B cell (primary cell): ENCODE data around the gene OR56B4. TPM values are rescaled to one million over a fixed set of nuclear protein-coding genes. Genes with fewer than 3 reads are reported as not detected.

Source experiments
- ATAC-seq: fragments of 200-7000 bp; cut with Tn5 transposase; one replicate; pipeline ENCODE4 v1.10.0; 2021; ENCODE audit warnings: low read depth, mild to moderate bottlenecking, moderate number of reproducible peaks, moderate library complexity
- CTCF ChIA-PET: fragments of 350-600 bp; sonication (Branson Sonifier 250); formaldehyde crosslinking; loops from one replicate; lab custom pipeline; 2021; ENCODE audit warnings: antibody characterized with exemption, inconsistent platforms; lab: Charles Lee
- POLR2A ChIA-PET: fragments of 350-600 bp; sonication (Branson Sonifier 250); formaldehyde crosslinking; loops from one replicate; lab custom pipeline; 2021; ENCODE audit warnings: antibody characterized with exemption; lab: Charles Lee
- DNase-seq: peaks from one replicate; pipeline ENCODE4 v3.0.0; 2013
- H2AFZ ChIP-seq: 2 replicates; pipeline ENCODE4 v1.6.1; 2012; ENCODE audit warnings: mild to moderate bottlenecking, low read depth, low read length; ENCODE audit not compliant: insufficient read depth, poor library complexity, severe bottlenecking
- H3K27ac ChIP-seq, 2 donors: 1 replicate in 1 of 2; 2 replicates in 1 of 2; pipeline ENCODE4 v1.5.1; 2012 to 2013; ENCODE audit warnings: low read length in 2 of 2, mild to moderate bottlenecking in 2 of 2, moderate library complexity in 1 of 2
- H3K27me3 ChIP-seq, 4 experiments: fragments of 200-600 bp in 1 of 4; sonication (generic) in 1 of 4; replicated peaks in 1 of 4; 1 replicate in 2 of 4; 2 replicates in 2 of 4; pipeline versions ENCODE4 v1.6.1 to v1.7.0; 2013 to 2016; ENCODE audit warnings: low read length in 3 of 4, mild to moderate bottlenecking in 2 of 4, mixed read lengths in 1 of 4, moderate library complexity in 1 of 4; ENCODE audit not compliant: insufficient read depth in 4 of 4, control insufficient read depth in 3 of 4; ENCODE audit errors: control extremely low read depth in 1 of 4
- H3K36me3 ChIP-seq, 2 experiments: replicated peaks in 1 of 2; 1 replicate in 1 of 2; 2 replicates in 1 of 2; pipeline versions ENCODE4 v1.6.1 to v1.7.1; 2013; ENCODE audit warnings: low read length in 1 of 2; ENCODE audit not compliant: insufficient read depth in 2 of 2, control insufficient read depth in 1 of 2; ENCODE audit errors: control extremely low read depth in 1 of 2, extremely low read depth in 1 of 2
- H3K4me1 ChIP-seq, 2 donors: fragments of 200-600 bp in 1 of 2; sonication (generic) in 1 of 2; 1 replicate in 1 of 2; 2 replicates in 1 of 2; pipeline versions ENCODE4 v1.5.1 to v1.6.1; 2013 to 2017; ENCODE audit warnings: low read length in 2 of 2; ENCODE audit not compliant: control insufficient read depth in 2 of 2, insufficient read depth in 2 of 2
- H3K4me2 ChIP-seq: replicated peaks from 2 replicates; pipeline ENCODE3; 2012; ENCODE audit warnings: mild to moderate bottlenecking, low read depth, low read length; ENCODE audit not compliant: poor library complexity, severe bottlenecking
- H3K4me3 ChIP-seq, 5 experiments: fragments of 200-600 bp in 1 of 5; sonication (generic) in 1 of 5; 1 replicate in 3 of 5; 2 replicates in 2 of 5; pipeline versions ENCODE4 v1.5.1 to v1.7.0; 2011 to 2016; ENCODE audit warnings: low read length in 4 of 5, mild to moderate bottlenecking in 4 of 5, low read depth in 2 of 5, control low read depth in 1 of 5, moderate library complexity in 1 of 5; ENCODE audit not compliant: insufficient read depth in 1 of 5; ENCODE audit errors: control extremely low read depth in 1 of 5, extremely low read depth in 1 of 5
- H3K79me2 ChIP-seq: fragments of 200-600 bp; sonication (generic); one replicate; pipeline ENCODE4 v1.6.0; 2016; ENCODE audit warnings: low read length; ENCODE audit not compliant: control insufficient read depth, insufficient read depth
- H3K9ac ChIP-seq: fragments of 200-600 bp; sonication (generic); 2 replicates; pipeline ENCODE4 v1.6.1; 2017; ENCODE audit warnings: mild to moderate bottlenecking, low read length, moderate library complexity
- H3K9me3 ChIP-seq, 3 donors: one replicate each; pipeline versions ENCODE4 v1.6.1 to v1.7.1; 2013; ENCODE audit warnings: low read length in 2 of 3; ENCODE audit not compliant: control insufficient read depth in 2 of 3, insufficient read depth in 1 of 3; ENCODE audit errors: control extremely low read depth in 1 of 3
- H4K20me1 ChIP-seq: 2 replicates; pipeline ENCODE4 v1.6.0; 2012; ENCODE audit warnings: mild to moderate bottlenecking, low read length; ENCODE audit not compliant: insufficient read depth, control insufficient read depth, poor library complexity, severe bottlenecking
- H3K27ac Mint-ChIP-seq: one replicate; pipeline ENCODE4 v1.8.0; 2021; ENCODE audit warnings: mixed read lengths
- H3K27me3 Mint-ChIP-seq: one replicate; pipeline ENCODE4 v1.8.0; 2021; ENCODE audit warnings: mixed read lengths
- H3K4me1 Mint-ChIP-seq: one replicate; pipeline ENCODE4 v1.8.0; 2021; ENCODE audit warnings: mixed read lengths
- H3K4me3 Mint-ChIP-seq: one replicate; pipeline ENCODE4 v1.8.0; 2021; ENCODE audit warnings: mixed read lengths
- H3K9me3 Mint-ChIP-seq: one replicate; pipeline ENCODE4 v1.8.0; 2022; ENCODE audit warnings: mixed read lengths; ENCODE audit not compliant: insufficient read depth
- CTCF ChIP-seq: fragments of 200-600 bp; IDR thresholded peaks from one replicate; pipeline ENCODE4 v1.8.0; 2022; ENCODE audit warnings: antibody characterized with exemption, mild to moderate bottlenecking
- EZH2 ChIP-seq: IDR thresholded peaks from 2 replicates; pipeline ENCODE4 v1.6.1; 2012; ENCODE audit warnings: borderline replicate concordance, low read depth, mild to moderate bottlenecking, moderate library complexity, low read length; ENCODE audit not compliant: insufficient read depth, poor library complexity, severe bottlenecking
- WGBS: methylation state at CpG from one replicate; pipeline ENCODE4 v1.1.5; 2013; ENCODE audit warnings: missing lambda C conversion rate; ENCODE audit not compliant: insufficient coverage; 5-methylcytosine and 5-hydroxymethylcytosine counted together
- intact Hi-C: fragments of 100-400 bp; cut with micrococcal nuclease; formaldehyde crosslinking; loops from one replicate; pipeline ENCODE4 v1.10.0; 2022
- polyA plus RNA-seq: library from polyadenylated mRNA; depleted of rRNA; stranded (reverse); fragments of >200 nt; gene quantifications from 2 replicates; pipeline ENCODE4 v1.2.3, GENCODE V29; 2012
- total RNA-seq, 2 donors: library from RNA; stranded (reverse); fragments of 120-200 nt in 1 of 2; gene quantifications; 1 replicate in 1 of 2; 2 replicates in 1 of 2; pipeline versions ENCODE4 v1.2.3 to v1.2.4, GENCODE V29; 2013 to 2022

Gene OR56B4
- total and polyA plus RNA-seq, 2 donors (not counting 1 experiment from before 2014, with no cell fraction given) = not detected

- Histone ChIP-seq H3K79me2 (no peaks in the 10 kb centered on the region), H3K4me3 (no peak overlapping the region), H3K9me3 (peaks cover 0 to 8% (median 0%) of the 10 kb centered on the region in 3 donors), H3K4me2 (no peak overlapping the region), H3K27ac (no peak overlapping the region), H3K27me3 (peaks cover 0 to 5% (median 0%) of the 10 kb centered on the region in 4 experiments), H2AFZ (no peak overlapping the region), H4K20me1 (no peaks in the 10 kb centered on the region), H3K4me1 (no peaks in the 10 kb centered on the region), H3K36me3 (no peaks in the 10 kb centered on the region), H3K9ac (no peak overlapping the region)
- DNase-seq = no peak
- Mint-ChIP-seq H3K9me3 (peaks cover 9% of the 10 kb centered on the region), H3K27ac (no peak overlapping the region), H3K4me1 (no peaks in the 10 kb centered on the region), H3K27me3 (peaks cover 13% of the 10 kb centered on the region), H3K4me3 (no peak overlapping the region)
- ATAC-seq = no peak
- no CpG with 5 or more reads among the region's 1 CpG for WGBS
- intact Hi-C loops = no loop called here
- POLR2A ChIA-PET = no interaction called here
- TF ChIP-seq EZH2 = no peak
- no peak for TF ChIP-seq CTCF
- CTCF ChIA-PET = no interaction called here
Observed at GRCh38 chr11:6116638-6117037, 9.2 kb downstream of the OR56B4 start.

DNA sequence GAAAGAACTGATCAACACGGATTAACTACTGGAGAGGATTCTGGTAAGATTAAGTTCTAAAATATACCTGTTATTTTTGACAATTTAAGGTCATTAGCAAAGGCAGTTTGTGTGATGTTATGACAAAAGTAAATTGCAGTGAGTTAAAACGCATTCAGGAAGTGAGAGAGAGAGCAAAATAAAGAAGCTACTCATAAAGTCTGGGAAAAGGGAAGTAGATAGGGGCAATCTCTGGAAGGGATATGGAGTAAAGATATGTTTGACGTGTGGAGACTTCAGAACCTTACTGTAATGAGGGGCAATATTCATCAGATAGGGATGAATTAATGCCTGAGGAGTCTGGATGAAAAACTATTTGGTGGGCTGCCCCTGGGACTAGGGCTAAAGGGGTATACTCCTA, 16.8 kb downstream of the OR56B4 start:
- Histone ChIP-seq H3K27ac (no peak overlapping the region), H3K36me3 (no peaks in the 10 kb centered on the region), H3K4me1 (no peaks in the 10 kb centered on the region), H3K4me2 (no peak overlapping the region), H2AFZ (no peak overlapping the region), H3K4me3 (no peak overlapping the region), H3K27me3 (no peaks in the 10 kb centered on the region), H3K79me2 (no peaks in the 10 kb centered on the region), H3K9me3 (no peaks in the 10 kb centered on the region), H3K9ac (no peak overlapping the region), H4K20me1 (no peaks in the 10 kb centered on the region)
- intact Hi-C loops = no loop called here
- no peak for ATAC-seq
- CTCF ChIA-PET = interaction anchor here (0.6 kb wide), 2 partner anchors 128 to 700 kb away, joined by 3 to 4 read pairs; no protein-coding TSS in a partner anchor
- Mint-ChIP-seq H3K27me3 (peaks cover 4% of the 10 kb centered on the region), H3K27ac (no peak overlapping the region), H3K9me3 (peaks cover 2% of the 10 kb centered on the region), H3K4me1 (no peaks in the 10 kb centered on the region), H3K4me3 (no peak overlapping the region)
- WGBS = 71% methylated on average over 2 of the region's 3 CpGs
- POLR2A ChIA-PET = no interaction called here
- DNase-seq = no peak
- TF ChIP-seq EZH2 = no peak
- TF ChIP-seq CTCF = no peak
